ENCODE data around the gene VTI1A. TPM values are rescaled to one million over a fixed set of nuclear protein-coding genes. Genes with fewer than 3 reads are reported as not detected.
A peak's percentile ranks its signal among the peaks of the same experiment; 100 is the strongest.

VTI1A gene
- total and polyA plus RNA-seq, 2 of the 13 experiments (the other 11 are each of a cell fraction or from before 2014, with no cell fraction given) = 11.7 to 32.7 TPM

DNA sequence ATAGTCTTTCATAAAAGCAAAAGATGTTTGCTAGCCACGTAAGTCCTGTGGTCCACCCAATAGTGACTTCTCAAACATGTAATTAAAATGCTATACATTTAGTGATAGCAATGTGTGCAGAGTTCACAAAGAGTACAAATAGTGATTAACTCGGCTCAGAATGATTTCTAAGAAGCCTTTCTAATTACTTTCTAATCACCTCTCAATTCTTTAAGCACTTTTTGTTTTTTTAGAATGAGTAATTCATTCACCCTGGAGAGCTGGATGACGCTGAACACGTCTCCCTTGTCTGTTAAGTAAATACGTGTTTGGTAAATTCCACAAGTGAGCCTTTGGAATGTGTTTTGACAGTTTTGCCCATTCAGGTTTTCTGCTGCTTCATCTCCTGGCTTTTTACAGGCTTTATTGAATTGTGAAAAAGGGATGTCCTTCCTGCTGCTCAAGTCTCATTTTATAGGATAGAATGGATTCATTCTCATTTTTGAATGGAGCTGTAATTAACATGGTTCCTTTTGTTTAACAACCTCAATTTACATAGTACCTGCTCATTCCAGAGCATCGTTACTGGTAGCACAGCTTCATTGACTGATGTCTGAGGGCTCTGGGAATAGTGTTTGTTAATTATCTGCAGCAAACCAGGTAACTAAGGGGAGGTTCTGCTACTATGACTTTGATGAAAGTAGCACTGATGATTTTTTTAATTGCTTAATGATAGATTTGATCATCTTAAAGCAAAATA is 212.1 kb downstream of the VTI1A start (continued):
- TF ChIP-seq ZFP36L2 (CRISPR knock-in tag; IDR thresholded peaks at IDR 0.05) (no peak), FOXA1 (IDR thresholded peaks at IDR 0.05) (peak; percentile 61; the same call in 1 of the 2 replicates), FOXA1 (CRISPR knock-in tag; IDR thresholded peaks at IDR 0.05) (peak; percentile 86), KAT8 (CRISPR knock-in tag; IDR thresholded peaks at IDR 0.05) (peak; percentile 56), SAP130 (CRISPR knock-in tag; IDR thresholded peaks at IDR 0.05; ENCODE audit: low read depth) (peak; percentile 79), NR2C2 (CRISPR knock-in tag; IDR thresholded peaks at IDR 0.05; ENCODE audit: borderline replicate concordance) (no peak), ZBTB20 (CRISPR knock-in tag; IDR thresholded peaks at IDR 0.05; ENCODE audit: borderline replicate concordance, low read depth) (peak; percentile 35; the same call in 1 of the 2 replicates), EHMT2 (IDR thresholded peaks at IDR 0.05; ENCODE audit: borderline replicate concordance, low read depth, low read length) (no peak), KLF16 (CRISPR knock-in tag; IDR thresholded peaks at IDR 0.05) (peak in 1 of 2 experiments; percentile 60; a peak in 1 of 4 replicates), ISL2 (CRISPR knock-in tag; IDR thresholded peaks at IDR 0.05) (peak; percentile 50; the same call in 1 of the 2 replicates), ERF (CRISPR knock-in tag; IDR thresholded peaks at IDR 0.05) (peak; percentile 29; the same call in 1 of the 2 replicates), SMAD3 (CRISPR knock-in tag; IDR thresholded peaks at IDR 0.05) (peak; percentile 54; the same call in 1 of the 2 replicates), ZNF589 (CRISPR knock-in tag; conservative IDR thresholded peaks at IDR 0.05) (no peak), ZNF704 (CRISPR knock-in tag; IDR thresholded peaks at IDR 0.05; ENCODE audit: borderline replicate concordance) (no peak), FOXO1 (CRISPR knock-in tag; IDR thresholded peaks at IDR 0.05) (peak; percentile 69; the same call in 1 of the 2 replicates), ESRRA (CRISPR knock-in tag; IDR thresholded peaks at IDR 0.05; ENCODE audit: low read depth) (no peak), CEBPG (CRISPR knock-in tag; IDR thresholded peaks at IDR 0.05) (peak; percentile 41; the same call in 1 of the 2 replicates), JUNB (CRISPR knock-in tag; IDR thresholded peaks at IDR 0.05; ENCODE audit: borderline replicate concordance) (no peak), PPARG (CRISPR knock-in tag; conservative IDR thresholded peaks at IDR 0.05) (peak; percentile 58; the same call in 1 of the 2 replicates), MXD4 (CRISPR knock-in tag; IDR thresholded peaks at IDR 0.05) (0 out of 2 replicates have a peak, but pooled peaks have one; percentile 38), TBX3 (IDR thresholded peaks at IDR 0.05; ENCODE audit: borderline replicate concordance) (peak; percentile 76; the same call in 1 of the 2 replicates)
- TF ChIP-seq, protein P1, sequence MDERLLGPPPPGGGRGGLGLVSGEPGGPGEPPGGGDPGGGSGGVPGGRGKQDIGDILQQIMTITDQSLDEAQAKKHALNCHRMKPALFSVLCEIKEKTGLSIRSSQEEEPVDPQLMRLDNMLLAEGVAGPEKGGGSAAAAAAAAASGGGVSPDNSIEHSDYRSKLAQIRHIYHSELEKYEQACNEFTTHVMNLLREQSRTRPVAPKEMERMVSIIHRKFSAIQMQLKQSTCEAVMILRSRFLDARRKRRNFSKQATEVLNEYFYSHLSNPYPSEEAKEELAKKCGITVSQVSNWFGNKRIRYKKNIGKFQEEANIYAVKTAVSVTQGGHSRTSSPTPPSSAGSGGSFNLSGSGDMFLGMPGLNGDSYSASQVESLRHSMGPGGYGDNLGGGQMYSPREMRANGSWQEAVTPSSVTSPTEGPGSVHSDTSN (CRISPR knock-in tag; IDR thresholded peaks at IDR 0.05) = 0 out of 2 replicates have a peak, but pooled peaks have one; percentile 21
- TF ChIP-seq, protein P2, sequence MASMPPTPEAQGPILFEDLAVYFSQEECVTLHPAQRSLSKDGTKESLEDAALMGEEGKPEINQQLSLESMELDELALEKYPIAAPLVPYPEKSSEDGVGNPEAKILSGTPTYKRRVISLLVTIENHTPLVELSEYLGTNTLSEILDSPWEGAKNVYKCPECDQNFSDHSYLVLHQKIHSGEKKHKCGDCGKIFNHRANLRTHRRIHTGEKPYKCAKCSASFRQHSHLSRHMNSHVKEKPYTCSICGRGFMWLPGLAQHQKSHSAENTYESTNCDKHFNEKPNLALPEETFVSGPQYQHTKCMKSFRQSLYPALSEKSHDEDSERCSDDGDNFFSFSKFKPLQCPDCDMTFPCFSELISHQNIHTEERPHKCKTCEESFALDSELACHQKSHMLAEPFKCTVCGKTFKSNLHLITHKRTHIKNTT (CRISPR knock-in tag; IDR thresholded peaks at IDR 0.05) = no peak
- TF ChIP-seq, protein P3, sequence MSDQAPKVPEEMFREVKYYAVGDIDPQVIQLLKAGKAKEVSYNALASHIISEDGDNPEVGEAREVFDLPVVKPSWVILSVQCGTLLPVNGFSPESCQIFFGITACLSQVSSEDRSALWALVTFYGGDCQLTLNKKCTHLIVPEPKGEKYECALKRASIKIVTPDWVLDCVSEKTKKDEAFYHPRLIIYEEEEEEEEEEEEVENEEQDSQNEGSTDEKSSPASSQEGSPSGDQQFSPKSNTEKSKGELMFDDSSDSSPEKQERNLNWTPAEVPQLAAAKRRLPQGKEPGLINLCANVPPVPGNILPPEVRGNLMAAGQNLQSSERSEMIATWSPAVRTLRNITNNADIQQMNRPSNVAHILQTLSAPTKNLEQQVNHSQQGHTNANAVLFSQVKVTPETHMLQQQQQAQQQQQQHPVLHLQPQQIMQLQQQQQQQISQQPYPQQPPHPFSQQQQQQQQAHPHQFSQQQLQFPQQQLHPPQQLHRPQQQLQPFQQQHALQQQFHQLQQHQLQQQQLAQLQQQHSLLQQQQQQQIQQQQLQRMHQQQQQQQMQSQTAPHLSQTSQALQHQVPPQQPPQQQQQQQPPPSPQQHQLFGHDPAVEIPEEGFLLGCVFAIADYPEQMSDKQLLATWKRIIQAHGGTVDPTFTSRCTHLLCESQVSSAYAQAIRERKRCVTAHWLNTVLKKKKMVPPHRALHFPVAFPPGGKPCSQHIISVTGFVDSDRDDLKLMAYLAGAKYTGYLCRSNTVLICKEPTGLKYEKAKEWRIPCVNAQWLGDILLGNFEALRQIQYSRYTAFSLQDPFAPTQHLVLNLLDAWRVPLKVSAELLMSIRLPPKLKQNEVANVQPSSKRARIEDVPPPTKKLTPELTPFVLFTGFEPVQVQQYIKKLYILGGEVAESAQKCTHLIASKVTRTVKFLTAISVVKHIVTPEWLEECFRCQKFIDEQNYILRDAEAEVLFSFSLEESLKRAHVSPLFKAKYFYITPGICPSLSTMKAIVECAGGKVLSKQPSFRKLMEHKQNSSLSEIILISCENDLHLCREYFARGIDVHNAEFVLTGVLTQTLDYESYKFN (CRISPR knock-in tag; conservative IDR thresholded peaks at IDR 0.05) = peak; percentile 81

All from HepG2 (cell line).